AG09319 (cell line): ENCODE results near the gene LYVE1.

Experiments
- DNase-seq: peaks from one replicate; pipeline ENCODE4 v3.0.0-alpha.2; 2010; ENCODE audit warnings: low read depth; ENCODE audit errors: extremely low read depth
- TF ChIP-seq, protein P1 (sequence below): IDR thresholded peaks from 2 replicates; pipeline ENCODE4 v1.5.1; 2011; ENCODE audit warnings: low read depth, mild to moderate bottlenecking, inconsistent platforms, low read length, moderate library complexity

Gene LYVE1

DNA sequence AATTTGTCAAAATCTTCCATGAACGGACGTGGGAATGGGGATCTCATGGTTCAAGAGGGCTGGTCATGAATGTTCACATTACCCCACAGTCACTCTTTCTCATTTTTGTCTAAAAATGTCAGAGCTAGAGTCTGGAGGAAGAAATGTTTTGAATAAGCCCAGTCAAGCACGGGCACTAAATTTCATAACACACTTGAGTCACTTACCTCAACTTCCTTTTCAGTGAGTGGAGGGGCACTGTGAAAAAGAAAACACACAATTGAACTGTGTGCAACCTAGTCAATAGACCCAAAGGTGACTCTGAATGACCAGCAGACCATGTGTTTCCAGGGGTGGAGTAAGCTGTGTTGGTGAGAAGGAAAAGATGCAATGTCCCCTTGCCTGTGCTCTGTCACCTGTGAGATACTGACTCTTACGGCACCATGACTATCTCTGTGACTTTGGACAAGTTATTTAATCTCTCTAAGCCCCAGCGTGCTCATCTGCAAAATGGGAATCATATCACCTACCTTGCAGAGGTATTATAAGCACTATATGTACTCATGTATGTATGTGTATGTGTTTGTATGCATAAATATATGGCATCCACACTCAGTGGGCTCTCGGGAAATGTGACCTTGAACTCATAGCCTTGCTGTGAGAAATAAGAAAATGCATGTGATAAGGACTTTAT lies 38.2 kb upstream of the LYVE1 start:
- DNase-seq: no peak
- TF ChIP-seq, protein P1, sequence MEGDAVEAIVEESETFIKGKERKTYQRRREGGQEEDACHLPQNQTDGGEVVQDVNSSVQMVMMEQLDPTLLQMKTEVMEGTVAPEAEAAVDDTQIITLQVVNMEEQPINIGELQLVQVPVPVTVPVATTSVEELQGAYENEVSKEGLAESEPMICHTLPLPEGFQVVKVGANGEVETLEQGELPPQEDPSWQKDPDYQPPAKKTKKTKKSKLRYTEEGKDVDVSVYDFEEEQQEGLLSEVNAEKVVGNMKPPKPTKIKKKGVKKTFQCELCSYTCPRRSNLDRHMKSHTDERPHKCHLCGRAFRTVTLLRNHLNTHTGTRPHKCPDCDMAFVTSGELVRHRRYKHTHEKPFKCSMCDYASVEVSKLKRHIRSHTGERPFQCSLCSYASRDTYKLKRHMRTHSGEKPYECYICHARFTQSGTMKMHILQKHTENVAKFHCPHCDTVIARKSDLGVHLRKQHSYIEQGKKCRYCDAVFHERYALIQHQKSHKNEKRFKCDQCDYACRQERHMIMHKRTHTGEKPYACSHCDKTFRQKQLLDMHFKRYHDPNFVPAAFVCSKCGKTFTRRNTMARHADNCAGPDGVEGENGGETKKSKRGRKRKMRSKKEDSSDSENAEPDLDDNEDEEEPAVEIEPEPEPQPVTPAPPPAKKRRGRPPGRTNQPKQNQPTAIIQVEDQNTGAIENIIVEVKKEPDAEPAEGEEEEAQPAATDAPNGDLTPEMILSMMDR: no peak

DNA sequence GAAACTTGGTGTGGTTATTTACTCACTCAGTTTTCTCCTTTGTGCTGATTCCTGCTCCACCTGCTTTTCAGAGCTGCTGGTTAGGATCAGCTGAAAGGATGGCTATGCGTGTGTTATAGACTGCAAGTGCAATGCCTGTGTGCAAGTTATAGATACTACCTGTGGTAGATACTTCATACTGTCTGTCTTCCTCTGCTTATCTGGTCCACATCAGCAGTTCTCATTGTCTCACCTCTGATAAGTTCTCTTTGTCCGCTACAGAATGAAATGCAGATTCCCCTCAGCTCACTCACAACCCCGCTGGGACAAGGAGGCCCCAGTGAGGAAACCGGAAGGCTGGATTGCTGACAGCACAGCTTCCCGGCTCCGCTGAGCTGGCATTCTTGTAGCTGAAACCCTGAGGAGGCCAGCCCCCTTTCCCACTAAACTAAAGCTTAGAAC lies 37.5 kb upstream of the LYVE1 start:
- TF ChIP-seq, protein P1: no peak
- DNase-seq: no peak

- TF ChIP-seq, protein P1: no peak
- DNase-seq: no peak
Measured at GRCh38 chr11:10604798-10605197, 36.3 kb upstream of the LYVE1 start.

GRCh38 chr11:10604340-10604748 lies 35.9 kb upstream of the LYVE1 start:
- no peak for DNase-seq
- TF ChIP-seq, protein P1: no peak

GRCh38 chr11:10603721-10604297 lies 35.3 kb upstream of the LYVE1 start:
- DNase-seq: no peak
- TF ChIP-seq, protein P1: no peak

GRCh38 chr11:10602945-10603344 lies 34.5 kb upstream of the LYVE1 start:
- TF ChIP-seq, protein P1: no peak
- no peak for DNase-seq

- TF ChIP-seq, protein P1: no peak
Measured at GRCh38 chr11:10602366-10602765, 33.9 kb upstream of the LYVE1 start.

More at GRCh38 chr11:10602366-10602765, 33.9 kb upstream of the LYVE1 start:
- DNase-seq: no peak
